Hepatocyte (in vitro differentiated cells): ENCODE data around the gene RSPH9. TPM values are rescaled to one million over a fixed set of nuclear protein-coding genes. Genes with fewer than 3 reads are reported as not detected.

ENCODE experiments used
- DNase-seq: peaks from one replicate; pipeline ENCODE4 v3.0.0-alpha.2; 2016; ENCODE audit warnings: low spot score
- H2AFZ ChIP-seq: fragments of 200-600 bp; sonication (generic); 2 replicates; pipeline ENCODE4 v1.6.0; 2016; ENCODE audit warnings: antibody characterized with exemption, mild to moderate bottlenecking
- H3K27ac ChIP-seq: fragments of 200-600 bp; sonication (generic); 2 replicates; pipeline ENCODE4 v1.5.1; 2016; ENCODE audit warnings: mild to moderate bottlenecking
- H3K27me3 ChIP-seq: fragments of 200-600 bp; sonication (generic); 2 replicates; pipeline ENCODE4 v1.6.1; 2016
- H3K36me3 ChIP-seq: fragments of 200-600 bp; sonication (generic); replicated peaks from 2 replicates; pipeline ENCODE4 v1.5.1; 2016; ENCODE audit warnings: low read depth; ENCODE audit not compliant: insufficient read depth
- H3K4me1 ChIP-seq: fragments of 200-600 bp; sonication (generic); 2 replicates; pipeline ENCODE4 v1.5.1; 2016; ENCODE audit warnings: mild to moderate bottlenecking, moderate library complexity; ENCODE audit not compliant: insufficient read depth
- H3K4me2 ChIP-seq: fragments of 200-600 bp; sonication (generic); 2 replicates; pipeline ENCODE4 v1.6.0; 2016
- H3K4me3 ChIP-seq: fragments of 200-600 bp; sonication (generic); 2 replicates; pipeline ENCODE4 v1.5.1; 2016; ENCODE audit warnings: mild to moderate bottlenecking
- H3K79me2 ChIP-seq: fragments of 200-600 bp; sonication (generic); 2 replicates; pipeline ENCODE4 v1.6.0; 2017; ENCODE audit warnings: mild to moderate bottlenecking
- H3K9me2 ChIP-seq: fragments of 200-600 bp; sonication (generic); replicated peaks from 2 replicates; pipeline ENCODE4 v1.6.0; 2017; ENCODE audit warnings: mild to moderate bottlenecking; ENCODE audit not compliant: insufficient read depth
- H3K9me3 ChIP-seq: fragments of 200-600 bp; sonication (generic); 2 replicates; pipeline ENCODE4 v1.5.1; 2016; ENCODE audit warnings: low read depth, mild to moderate bottlenecking
- H4K20me1 ChIP-seq: fragments of 200-600 bp; sonication (generic); 2 replicates; pipeline ENCODE4 v1.6.0; 2016; ENCODE audit warnings: mild to moderate bottlenecking; ENCODE audit not compliant: insufficient read depth, poor library complexity, severe bottlenecking
- CTCF ChIP-seq: fragments of 200-600 bp; sonication (generic); IDR thresholded peaks from 2 replicates; pipeline ENCODE4 v1.5.1; 2016; ENCODE audit warnings: antibody characterized with exemption, mild to moderate bottlenecking; ENCODE audit not compliant: poor library complexity
- EZH2 ChIP-seq: fragments of 200-600 bp; sonication (generic); IDR thresholded peaks from 2 replicates; pipeline ENCODE4 v1.6.1; 2016; ENCODE audit warnings: antibody characterized with exemption, mild to moderate bottlenecking, borderline replicate concordance
- EZH2phosphoT487 ChIP-seq: fragments of 200-600 bp; sonication (generic); IDR thresholded peaks from one replicate; pipeline ENCODE4 v1.6.1; 2018; ENCODE audit warnings: antibody characterized with exemption, mild to moderate bottlenecking, low read depth, moderate library complexity; ENCODE audit not compliant: unreplicated experiment, severe bottlenecking
- WGBS: methylation state at CpG from one replicate; pipeline ENCODE4 v1.1.6; 2016; ENCODE audit warnings: low lambda C conversion rate; ENCODE audit errors: missing lambda C conversion rate; 5-methylcytosine and 5-hydroxymethylcytosine counted together
- polyA plus RNA-seq: library from polyadenylated mRNA; unstranded; fragments of >200 nt; fragmentation: Nextera tagmentation; extraction: Ambion mirVana; gene quantifications from 2 replicates; pipeline ENCODE4 v1.2.1, GENCODE V29; 2016
- total RNA-seq: library from RNA; depleted of rRNA; stranded (reverse); fragments of >200 nt; gene quantifications from 2 replicates; pipeline ENCODE4 v1.2.3, GENCODE V29; 2014

RSPH9 gene
- total and polyA plus RNA-seq, 2 experiments from 2014 or later, result 0.73 to 1.8 TPM

- Histone ChIP-seq H3K9me3 (no peaks in the 10 kb centered on the region), H3K27ac (no peak overlapping the region), H3K27me3 (no peaks in the 10 kb centered on the region), H4K20me1 (no peaks in the 10 kb centered on the region), H3K79me2 (no peaks in the 10 kb centered on the region), H2AFZ (no peak overlapping the region), H3K4me2 (no peak overlapping the region), H3K4me1 (peaks cover 31% of the 10 kb centered on the region), H3K4me3 (no peak overlapping the region), H3K9me2 (no peaks in the 10 kb centered on the region), H3K36me3 (no peaks in the 10 kb centered on the region)
- TF ChIP-seq CTCF, result no peak
- no peak for TF ChIP-seq EZH2
- no peak for TF ChIP-seq EZH2phosphoT487
- 92% methylated on average over 12 of the region's 12 CpGs for WGBS
- DNase-seq, result no peak
Measured at GRCh38 chr6:43717822-43718221, 73.0 kb downstream of the RSPH9 start.

- H3K79me2 ChIP-seq, result no peaks in the 10 kb centered on the region
- no peaks in the 10 kb centered on the region for H3K27me3 ChIP-seq
- 53% methylated on average over 13 of the region's 13 CpGs for WGBS
- peak overlapping the region; percentile 84 for H3K27ac ChIP-seq
- no peaks in the 10 kb centered on the region for H3K9me2 ChIP-seq
- no peaks in the 10 kb centered on the region for H3K9me3 ChIP-seq
- H3K4me3 ChIP-seq, result no peak overlapping the region
- peaks cover 31% of the 10 kb centered on the region for H3K4me1 ChIP-seq
- TF ChIP-seq EZH2 (no peak), CTCF (no peak), EZH2phosphoT487 (no peak)
- no peaks in the 10 kb centered on the region for H4K20me1 ChIP-seq
- DNase-seq, result peak; percentile 59
- H2AFZ ChIP-seq, result peak overlapping the region; percentile 0
- no peak overlapping the region for H3K4me2 ChIP-seq
- H3K36me3 ChIP-seq, result no peaks in the 10 kb centered on the region
Measured at GRCh38 chr6:43718387-43719105, 73.7 kb downstream of the RSPH9 start.

DNA sequence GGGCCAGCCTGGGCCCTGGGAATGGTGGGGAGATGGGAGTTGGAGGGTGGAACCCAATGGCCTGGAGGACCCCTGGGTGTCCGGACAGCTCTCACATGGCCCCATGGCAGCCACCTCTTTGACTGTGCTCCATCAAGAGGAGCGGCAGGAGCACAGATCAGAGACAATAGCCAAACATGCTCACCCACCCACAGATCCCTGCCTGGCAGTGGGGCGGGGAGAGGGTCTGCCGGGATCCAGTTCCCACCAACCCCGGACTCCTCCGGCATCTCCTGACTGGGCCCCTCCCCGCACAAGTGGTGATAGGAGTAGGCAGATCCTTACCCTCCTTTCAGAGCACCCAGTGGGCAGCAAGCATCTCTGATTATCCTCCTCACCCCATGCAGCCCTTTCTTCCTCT, 74.7 kb downstream of the RSPH9 start:
- 90% methylated on average over 7 of the region's 7 CpGs for WGBS
- Histone ChIP-seq H3K9me3 (no peaks in the 10 kb centered on the region), H3K4me3 (no peak overlapping the region), H3K9me2 (no peaks in the 10 kb centered on the region), H3K4me1 (peaks cover 26% of the 10 kb centered on the region), H4K20me1 (no peaks in the 10 kb centered on the region), H3K4me2 (no peak overlapping the region), H3K27ac (no peak overlapping the region), H3K36me3 (no peaks in the 10 kb centered on the region), H2AFZ (no peak overlapping the region), H3K27me3 (no peaks in the 10 kb centered on the region), H3K79me2 (no peaks in the 10 kb centered on the region)
- DNase-seq, result no peak
- no peak for TF ChIP-seq EZH2
- TF ChIP-seq EZH2phosphoT487, result no peak
- no peak for TF ChIP-seq CTCF

DNA sequence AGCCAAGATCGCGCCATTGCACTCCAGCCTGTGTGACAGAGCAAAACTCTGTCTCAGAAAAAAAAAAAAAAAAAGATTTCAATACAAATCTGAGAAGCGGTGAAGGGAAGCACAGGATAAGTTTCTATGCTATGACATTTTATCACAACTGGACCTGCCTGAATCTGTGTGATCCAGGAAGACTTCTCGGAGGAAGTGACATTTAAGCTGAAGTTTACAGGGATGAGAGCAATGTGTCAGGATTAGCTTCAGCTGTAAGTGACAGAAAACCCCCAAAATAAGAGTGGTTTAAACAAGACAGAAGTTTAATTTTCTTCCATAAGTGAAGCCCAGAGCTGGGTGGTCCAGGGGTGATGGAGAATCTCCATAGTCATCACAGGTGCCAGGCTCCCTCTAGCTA, 76.2 kb downstream of the RSPH9 start:
- peaks cover 25% of the 10 kb centered on the region for H3K4me1 ChIP-seq
- no peaks in the 10 kb centered on the region for H3K79me2 ChIP-seq
- WGBS, result 87% methylated on average over 4 of the region's 4 CpGs
- no peaks in the 10 kb centered on the region for H3K9me2 ChIP-seq
- H3K4me3 ChIP-seq, result no peak overlapping the region
- no peak overlapping the region for H3K27ac ChIP-seq
- H2AFZ ChIP-seq, result no peak overlapping the region
- no peak for TF ChIP-seq EZH2phosphoT487
- TF ChIP-seq CTCF, result no peak
- no peak for TF ChIP-seq EZH2
- H3K27me3 ChIP-seq, result no peaks in the 10 kb centered on the region
- H3K36me3 ChIP-seq, result no peaks in the 10 kb centered on the region
- H3K4me2 ChIP-seq, result no peak overlapping the region
- H3K9me3 ChIP-seq, result no peaks in the 10 kb centered on the region
- DNase-seq, result no peak
- no peaks in the 10 kb centered on the region for H4K20me1 ChIP-seq
